AG04450 (cell line): Measurements from ENCODE around the gene HBM. TPM values are rescaled to one million over a fixed set of nuclear protein-coding genes. Genes with fewer than 3 reads are reported as not detected.
"Not testable (repeated sequence)": the region's sequence is repeated elsewhere in the genome, so short reads cannot be mapped to it uniquely, and the experiment has no call there.

ENCODE experiments used
- CTCF ChIA-PET: fragments of 300-600, 350-600 bp; formaldehyde crosslinking; extraction: SDS; loops from one replicate; lab custom pipeline; 2022; ENCODE audit warnings: antibody characterized with exemption, inconsistent platforms; lab: Charles Lee
- POLR2A ChIA-PET: fragments of 350-600 bp; formaldehyde crosslinking; extraction: SDS; loops from one replicate; lab custom pipeline; 2021; ENCODE audit warnings: antibody characterized with exemption, inconsistent platforms; lab: Yijun Ruan, JAX
- DNase-seq: peaks from one replicate; pipeline ENCODE4 v3.0.0-alpha.2; 2011; ENCODE audit warnings: low read depth, low spot score
- H3K27ac ChIP-seq: one replicate; pipeline ENCODE4 v1.5.1; 2012; ENCODE audit warnings: low read depth, low read length, control low read depth
- H3K27me3 ChIP-seq: one replicate; pipeline ENCODE4 v1.6.0; 2012; ENCODE audit warnings: low read length; ENCODE audit not compliant: control insufficient read depth, insufficient read depth
- H3K4me3 ChIP-seq: 2 replicates; pipeline ENCODE4 v1.5.1; 2011; ENCODE audit warnings: mild to moderate bottlenecking, low read depth, low read length, control low read depth
- H3K9me3 ChIP-seq: 2 replicates; pipeline ENCODE4 v1.5.1; 2012; ENCODE audit warnings: low read length; ENCODE audit not compliant: control insufficient read depth, insufficient read depth
- CTCF ChIP-seq: IDR thresholded peaks from 2 replicates; pipeline ENCODE4 v1.5.1; 2011; ENCODE audit warnings: low read depth, low read length, control low read depth, inconsistent platforms
- polyA plus RNA-seq: library from polyadenylated mRNA; depleted of rRNA; stranded (reverse); fragments of >200 nt; gene quantifications from 2 replicates; pipeline ENCODE4 v1.2.3, GENCODE V29; 2011

Gene HBM
- polyA plus RNA-seq, 1 experiment = not detected

- ChIA-PET CTCF (interaction anchor here (1.0 to 2.2 kb wide), 2 partner anchors 11 to 12 kb away, joined by 3 to 13 read pairs; partner anchors contain the start of gene HBQ1), POLR2A (interaction anchor here (0.6 kb wide), 1 partner anchor 10 kb away, joined by 5 read pairs; no protein-coding TSS in a partner anchor)
- DNase-seq = no peak
- no peak for TF ChIP-seq CTCF
- Histone ChIP-seq H3K4me3 (no peak overlapping the region), H3K27ac (no peak overlapping the region), H3K9me3 (no peaks in the 10 kb centered on the region; the same call in 1 of the 2 replicates), H3K27me3 (no peaks in the 10 kb centered on the region)
These were observed 26.9 kb downstream of the HBM start for GRCh38 chr16:192686-193085.

GRCh38 chr16:193441-193840 is 27.7 kb downstream of the HBM start:
- no peak for TF ChIP-seq CTCF
- no peak for DNase-seq
- POLR2A ChIA-PET = no interaction called here
- CTCF ChIA-PET = interaction anchor here (1.0 to 2.2 kb wide), 2 partner anchors 12 to 13 kb away, joined by 3 to 13 read pairs; partner anchors contain the start of gene HBQ1
- Histone ChIP-seq H3K4me3 (no peak overlapping the region), H3K9me3 (no peaks in the 10 kb centered on the region; the same call in 1 of the 2 replicates), H3K27me3 (no peaks in the 10 kb centered on the region), H3K27ac (no peak overlapping the region)

GRCh38 chr16:194516-194915 is 28.7 kb downstream of the HBM start:
- no peak for DNase-seq
- ChIA-PET CTCF (interaction anchor here (1.2 kb wide), 1 partner anchor 13 kb away, joined by 3 read pairs; no protein-coding TSS in a partner anchor), POLR2A (no interaction called here)
- H3K9me3 ChIP-seq = no peaks in the 10 kb centered on the region; the same call in 1 of the 2 replicates
- H3K27ac ChIP-seq = no peak overlapping the region
- H3K27me3 ChIP-seq = no peaks in the 10 kb centered on the region
- H3K4me3 ChIP-seq = no peak overlapping the region
- TF ChIP-seq CTCF = no peak

GRCh38 chr16:200388-200787 is 34.6 kb downstream of the HBM start:
- TF ChIP-seq CTCF = no peak
- POLR2A ChIA-PET = interaction anchor here (0.7 kb wide), 1 partner anchor 201 kb away, joined by 11 read pairs; no protein-coding TSS in a partner anchor
- Histone ChIP-seq H3K9me3 (no peaks in the 10 kb centered on the region), H3K27ac (no peak overlapping the region), H3K27me3 (no peaks in the 10 kb centered on the region), H3K4me3 (no peak overlapping the region)
- CTCF ChIA-PET = interaction anchor here (0.7 kb wide), 2 partner anchors 74 to 161 kb away, joined by 3 to 5 read pairs; no protein-coding TSS in a partner anchor
- no peak for DNase-seq

- ChIA-PET CTCF (no interaction called here), POLR2A (no interaction called here)
- no peak for TF ChIP-seq CTCF
- H3K27ac ChIP-seq = no peak overlapping the region
- DNase-seq = no peak
- no peaks in the 10 kb centered on the region for H3K27me3 ChIP-seq
- H3K4me3 ChIP-seq = no peak overlapping the region
- no peaks in the 10 kb centered on the region for H3K9me3 ChIP-seq
These were observed 37.5 kb downstream of the HBM start for GRCh38 chr16:203246-203645.

- POLR2A ChIA-PET, H3K27ac ChIP-seq, DNase-seq, H3K9me3 ChIP-seq, H3K27me3 ChIP-seq, CTCF ChIA-PET, H3K4me3 ChIP-seq: not testable (repeated sequence)
These were observed 38.3 kb downstream of the HBM start for GRCh38 chr16:204046-204445.

- not testable (repeated sequence) for H3K27me3 ChIP-seq, H3K9me3 ChIP-seq, H3K4me3 ChIP-seq, H3K27ac ChIP-seq, DNase-seq
- ChIA-PET CTCF (interaction anchor here (0.7 kb wide), 1 partner anchor 41 kb away, joined by 3 read pairs; no protein-coding TSS in a partner anchor), POLR2A (interaction anchor here (1.1 kb wide), 1 partner anchor 26 kb away, joined by 4 read pairs; no protein-coding TSS in a partner anchor)
These were observed 43.6 kb downstream of the HBM start for GRCh38 chr16:209359-209758.
